ENCODE data around the gene CEP78.

Gene CEP78

GRCh38 chr9:78324068-78324650 is 88.3 kb downstream of the CEP78 start:
- no peaks in the 10 kb centered on the region; the same call in 1 of the 2 replicates for H3K9me2 ChIP-seq (replicated peaks; ENCODE audit: low read depth, low read length)
- H2AFZ ChIP-seq (ENCODE audit: low read length), result no peak overlapping the region
- H3F3A ChIP-seq (ENCODE audit: low read depth), result no peaks in the 10 kb centered on the region
- no peak overlapping the region for H3K9ac ChIP-seq (ENCODE audit: low read depth, low read length, poor library complexity, severe bottlenecking)
- no peaks in the 10 kb centered on the region for H3K9me3 ChIP-seq (ENCODE audit: insufficient read depth, low read depth, low read length)
- H3K4me3 ChIP-seq (ENCODE audit: low read length, poor library complexity, severe bottlenecking), result no peak overlapping the region
- H3K36me3 ChIP-seq (ENCODE audit: insufficient read depth, low read length), result no peaks in the 10 kb centered on the region
- H3K4me1 ChIP-seq (ENCODE audit: insufficient read depth, low read length, poor library complexity, severe bottlenecking), result no peaks in the 10 kb centered on the region
- H3K4me2 ChIP-seq (ENCODE audit: low read depth, low read length, poor library complexity, severe bottlenecking), result no peak overlapping the region
- no peaks in the 10 kb centered on the region for H4K20me1 ChIP-seq (ENCODE audit: insufficient read depth, low read length, poor library complexity, severe bottlenecking)
- no peaks in the 10 kb centered on the region for H3K27me3 ChIP-seq (ENCODE audit: insufficient read depth, low read length, poor library complexity, severe bottlenecking)
- no peaks in the 10 kb centered on the region for H3K79me2 ChIP-seq (ENCODE audit: insufficient read depth, low read length)
- no peak for TF ChIP-seq EZH2phosphoT487 (IDR thresholded peaks at IDR 0.05; ENCODE audit: borderline replicate concordance)
- TF ChIP-seq, protein P1, sequence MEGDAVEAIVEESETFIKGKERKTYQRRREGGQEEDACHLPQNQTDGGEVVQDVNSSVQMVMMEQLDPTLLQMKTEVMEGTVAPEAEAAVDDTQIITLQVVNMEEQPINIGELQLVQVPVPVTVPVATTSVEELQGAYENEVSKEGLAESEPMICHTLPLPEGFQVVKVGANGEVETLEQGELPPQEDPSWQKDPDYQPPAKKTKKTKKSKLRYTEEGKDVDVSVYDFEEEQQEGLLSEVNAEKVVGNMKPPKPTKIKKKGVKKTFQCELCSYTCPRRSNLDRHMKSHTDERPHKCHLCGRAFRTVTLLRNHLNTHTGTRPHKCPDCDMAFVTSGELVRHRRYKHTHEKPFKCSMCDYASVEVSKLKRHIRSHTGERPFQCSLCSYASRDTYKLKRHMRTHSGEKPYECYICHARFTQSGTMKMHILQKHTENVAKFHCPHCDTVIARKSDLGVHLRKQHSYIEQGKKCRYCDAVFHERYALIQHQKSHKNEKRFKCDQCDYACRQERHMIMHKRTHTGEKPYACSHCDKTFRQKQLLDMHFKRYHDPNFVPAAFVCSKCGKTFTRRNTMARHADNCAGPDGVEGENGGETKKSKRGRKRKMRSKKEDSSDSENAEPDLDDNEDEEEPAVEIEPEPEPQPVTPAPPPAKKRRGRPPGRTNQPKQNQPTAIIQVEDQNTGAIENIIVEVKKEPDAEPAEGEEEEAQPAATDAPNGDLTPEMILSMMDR (conservative IDR thresholded peaks at IDR 0.05; ENCODE audit: low read length), result no peak

- no peaks in the 10 kb centered on the region for H3F3A ChIP-seq (ENCODE audit: low read depth)
- no peaks in the 10 kb centered on the region; the same call in 1 of the 2 replicates for H3K9me2 ChIP-seq (replicated peaks; ENCODE audit: low read depth, low read length)
- H3K9me3 ChIP-seq (ENCODE audit: insufficient read depth, low read depth, low read length), result no peaks in the 10 kb centered on the region
- no peaks in the 10 kb centered on the region for H4K20me1 ChIP-seq (ENCODE audit: insufficient read depth, low read length, poor library complexity, severe bottlenecking)
- H3K4me1 ChIP-seq (ENCODE audit: insufficient read depth, low read length, poor library complexity, severe bottlenecking), result no peaks in the 10 kb centered on the region
- no peak overlapping the region for H3K4me3 ChIP-seq (ENCODE audit: low read length, poor library complexity, severe bottlenecking)
- H3K27me3 ChIP-seq (ENCODE audit: insufficient read depth, low read length, poor library complexity, severe bottlenecking), result no peaks in the 10 kb centered on the region
- no peaks in the 10 kb centered on the region for H3K36me3 ChIP-seq (ENCODE audit: insufficient read depth, low read length)
- H3K79me2 ChIP-seq (ENCODE audit: insufficient read depth, low read length), result no peaks in the 10 kb centered on the region
- H3K9ac ChIP-seq (ENCODE audit: low read depth, low read length, poor library complexity, severe bottlenecking), result no peak overlapping the region
- TF ChIP-seq, protein P1 (conservative IDR thresholded peaks at IDR 0.05; ENCODE audit: low read length), result no peak
- TF ChIP-seq EZH2phosphoT487 (IDR thresholded peaks at IDR 0.05; ENCODE audit: borderline replicate concordance), result no peak
- no peak overlapping the region for H2AFZ ChIP-seq (ENCODE audit: low read length)
- no peak overlapping the region for H3K4me2 ChIP-seq (ENCODE audit: low read depth, low read length, poor library complexity, severe bottlenecking)
Observed at GRCh38 chr9:78324682-78325081, 88.8 kb downstream of the CEP78 start.

DNA sequence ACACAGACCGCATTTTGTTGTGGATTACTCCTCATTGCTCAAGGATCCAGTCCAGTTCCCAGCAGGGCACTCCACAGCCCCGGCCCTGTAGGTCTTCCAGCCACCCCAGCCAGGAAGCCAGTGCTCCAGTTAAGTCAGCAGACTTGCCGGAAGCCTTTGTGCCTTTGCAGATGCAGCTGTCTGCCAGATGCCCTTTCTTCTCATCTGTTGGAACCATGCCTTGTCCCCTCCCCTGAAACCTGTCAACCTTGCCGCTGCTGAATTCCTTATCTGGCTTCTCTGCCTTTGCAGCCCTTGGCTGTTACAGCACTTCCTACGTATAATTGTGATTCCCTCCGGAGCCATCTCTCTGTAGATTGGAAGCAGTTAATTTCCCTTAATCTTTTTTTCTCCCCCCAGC is 89.5 kb downstream of the CEP78 start:
- H3K9ac ChIP-seq (ENCODE audit: low read depth, low read length, poor library complexity, severe bottlenecking), result no peak overlapping the region
- no peaks in the 10 kb centered on the region; the same call in 1 of the 2 replicates for H3K9me2 ChIP-seq (replicated peaks; ENCODE audit: low read depth, low read length)
- H3K4me1 ChIP-seq (ENCODE audit: insufficient read depth, low read length, poor library complexity, severe bottlenecking), result no peaks in the 10 kb centered on the region
- H3K36me3 ChIP-seq (ENCODE audit: insufficient read depth, low read length), result no peaks in the 10 kb centered on the region
- TF ChIP-seq, protein P1 (conservative IDR thresholded peaks at IDR 0.05; ENCODE audit: low read length), result no peak
- no peak for TF ChIP-seq EZH2phosphoT487 (IDR thresholded peaks at IDR 0.05; ENCODE audit: borderline replicate concordance)
- no peaks in the 10 kb centered on the region for H3K79me2 ChIP-seq (ENCODE audit: insufficient read depth, low read length)
- H3K9me3 ChIP-seq (ENCODE audit: insufficient read depth, low read depth, low read length), result no peaks in the 10 kb centered on the region
- no peaks in the 10 kb centered on the region for H3F3A ChIP-seq (ENCODE audit: low read depth)
- H3K27me3 ChIP-seq (ENCODE audit: insufficient read depth, low read length, poor library complexity, severe bottlenecking), result no peaks in the 10 kb centered on the region
- no peak overlapping the region for H3K4me2 ChIP-seq (ENCODE audit: low read depth, low read length, poor library complexity, severe bottlenecking)
- H4K20me1 ChIP-seq (ENCODE audit: insufficient read depth, low read length, poor library complexity, severe bottlenecking), result no peaks in the 10 kb centered on the region
- H2AFZ ChIP-seq (ENCODE audit: low read length), result no peak overlapping the region
- no peak overlapping the region for H3K4me3 ChIP-seq (ENCODE audit: low read length, poor library complexity, severe bottlenecking)

Data from Loucy (cell line).